SK-N-SH treated with all-trans-retinoic acid at 6 μM for 48 hours (cell line): Measurements from ENCODE around the gene PTPRJ.
A peak's percentile ranks its signal among the peaks of the same experiment; 100 is the strongest.

Experiments used
- ATAC-seq: fragments of 200-7000 bp; cut with Tn5 transposase; 3 replicates; pipeline ENCODE4 v1.9.1; 2020; ENCODE audit warnings: mild to moderate bottlenecking, moderate library complexity
- ARNTL ChIP-seq: fragments of 450-650 bp; formaldehyde crosslinking; IDR thresholded peaks from 2 replicates; pipeline ENCODE4 v1.5.0; 2020; ENCODE audit warnings: low read depth, mild to moderate bottlenecking, moderate library complexity, borderline replicate concordance
- BACH2 ChIP-seq: fragments of 250-450 bp; sonication (Bioruptor Pico); IDR thresholded peaks from 2 replicates; pipeline ENCODE4 v1.9.0; 2021; ENCODE audit warnings: mild to moderate bottlenecking, borderline replicate concordance
- CSRNP3 ChIP-seq: fragments of 250-450 bp; sonication (Bioruptor Pico); IDR thresholded peaks from 2 replicates; pipeline ENCODE4 v1.5.1; 2021; ENCODE audit warnings: mild to moderate bottlenecking, moderate library complexity
- ESRRG ChIP-seq: fragments of 250-450 bp; sonication (Bioruptor Pico); IDR thresholded peaks from 2 replicates; pipeline ENCODE4 v1.6.1; 2021; ENCODE audit warnings: mild to moderate bottlenecking
- GLIS3 ChIP-seq: fragments of 250-450 bp; sonication (Bioruptor Pico); IDR thresholded peaks from 2 replicates; pipeline ENCODE4 v1.5.0; 2020; ENCODE audit warnings: mild to moderate bottlenecking, moderate library complexity
- ISL1 ChIP-seq: fragments of 250-450 bp; sonication (Bioruptor Pico); IDR thresholded peaks from 2 replicates; pipeline ENCODE4 v2.1.2; 2022; ENCODE audit warnings: mild to moderate bottlenecking, moderate library complexity
- PATZ1 ChIP-seq: fragments of 250-450 bp; sonication (Bioruptor Pico); IDR thresholded peaks from 2 replicates; pipeline ENCODE4 v1.8.0; 2020; ENCODE audit warnings: mild to moderate bottlenecking, moderate library complexity, borderline replicate concordance
- POU6F1 ChIP-seq: fragments of 250-450 bp; sonication (Bioruptor Pico); IDR thresholded peaks from 2 replicates; pipeline ENCODE4 v1.8.0; 2021; ENCODE audit warnings: low read depth, mild to moderate bottlenecking, moderate library complexity, borderline replicate concordance
- PPARA ChIP-seq: fragments of 250-450 bp; sonication (Bioruptor Pico); IDR thresholded peaks from 2 replicates; pipeline ENCODE4 v1.5.0; 2020; ENCODE audit warnings: mild to moderate bottlenecking, borderline replicate concordance
- RARB ChIP-seq: fragments of 250-450 bp; sonication (Bioruptor Pico); IDR thresholded peaks from 2 replicates; pipeline ENCODE4 v1.8.0; 2021; ENCODE audit warnings: mild to moderate bottlenecking, moderate library complexity
- SNAI2 ChIP-seq: fragments of 250-450 bp; sonication (Bioruptor Pico); IDR thresholded peaks from 2 replicates; pipeline ENCODE4 v1.5.0; 2020; ENCODE audit warnings: mild to moderate bottlenecking, moderate library complexity
- TOX ChIP-seq: fragments of 250-450 bp; sonication (Bioruptor Pico); IDR thresholded peaks from 2 replicates; pipeline ENCODE4 v1.8.0; 2021; ENCODE audit warnings: mild to moderate bottlenecking, moderate library complexity, borderline replicate concordance
- TSHZ2 ChIP-seq: fragments of 250-450 bp; sonication (Bioruptor Pico); IDR thresholded peaks from 2 replicates; pipeline ENCODE4 v1.5.0; 2020; ENCODE audit warnings: mild to moderate bottlenecking, moderate library complexity
- ZNF565 ChIP-seq: fragments of 450-650 bp; formaldehyde crosslinking; conservative IDR thresholded peaks from 2 replicates; pipeline ENCODE4 v1.5.0; 2020; ENCODE audit warnings: low read depth, mild to moderate bottlenecking, moderate library complexity
- ZNF70 ChIP-seq: fragments of 450-650 bp; formaldehyde crosslinking; IDR thresholded peaks from 2 replicates; pipeline ENCODE4 v1.5.0; 2020; ENCODE audit warnings: mild to moderate bottlenecking, moderate library complexity

The PTPRJ gene

GRCh38 chr11:48005136-48005535 is 24.8 kb downstream of the PTPRJ start:
- TF ChIP-seq ISL1 (CRISPR knock-in tag): no peak
- TF ChIP-seq ZNF565 (CRISPR knock-in tag): no peak
- TF ChIP-seq GLIS3: no peak
- TF ChIP-seq TSHZ2 (CRISPR knock-in tag): no peak
- no peak for TF ChIP-seq SNAI2 (CRISPR knock-in tag)
- no peak for TF ChIP-seq ZNF70
- no peak for TF ChIP-seq POU6F1 (CRISPR knock-in tag)
- TF ChIP-seq ARNTL: no peak
- no peak for TF ChIP-seq RARB (CRISPR knock-in tag)
- ATAC-seq: no peak

- TF ChIP-seq ISL1 (CRISPR knock-in tag) (no peak), PATZ1 (CRISPR knock-in tag) (no peak), POU6F1 (CRISPR knock-in tag) (no peak), TOX (CRISPR knock-in tag) (no peak), ZNF565 (CRISPR knock-in tag) (no peak), PPARA (CRISPR knock-in tag) (no peak), ESRRG (CRISPR knock-in tag) (no peak)
These were observed 25.5 kb downstream of the PTPRJ start for GRCh38 chr11:48005831-48006270.

GRCh38 chr11:48006301-48006992 is 26.1 kb downstream of the PTPRJ start:
- peak; percentile 84 for ATAC-seq
- TF ChIP-seq ISL1 (CRISPR knock-in tag) (0 out of 2 replicates have a peak, but pooled peaks have one; percentile 12), POU6F1 (CRISPR knock-in tag) (no peak)

More at GRCh38 chr11:48005831-48006270, 25.5 kb downstream of the PTPRJ start:
- ATAC-seq: peak; percentile 18

GRCh38 chr11:48007677-48008076 is 27.3 kb downstream of the PTPRJ start:
- ATAC-seq: no peak
- TF ChIP-seq CSRNP3 (CRISPR knock-in tag): no peak
- no peak for TF ChIP-seq BACH2 (CRISPR knock-in tag)
- TF ChIP-seq POU6F1 (CRISPR knock-in tag): no peak
- TF ChIP-seq TSHZ2 (CRISPR knock-in tag): no peak
- TF ChIP-seq ZNF565 (CRISPR knock-in tag): no peak
- no peak for TF ChIP-seq GLIS3
- TF ChIP-seq ESRRG (CRISPR knock-in tag): no peak
- TF ChIP-seq SNAI2 (CRISPR knock-in tag): no peak
- TF ChIP-seq ISL1 (CRISPR knock-in tag): no peak
